ENCODE measurements around the gene PCNX2. TPM values are rescaled to one million over a fixed set of nuclear protein-coding genes. Genes with fewer than 3 reads are reported as not detected.

Gene PCNX2
- total RNA-seq, 1 donor, result 56.8 TPM

DNA sequence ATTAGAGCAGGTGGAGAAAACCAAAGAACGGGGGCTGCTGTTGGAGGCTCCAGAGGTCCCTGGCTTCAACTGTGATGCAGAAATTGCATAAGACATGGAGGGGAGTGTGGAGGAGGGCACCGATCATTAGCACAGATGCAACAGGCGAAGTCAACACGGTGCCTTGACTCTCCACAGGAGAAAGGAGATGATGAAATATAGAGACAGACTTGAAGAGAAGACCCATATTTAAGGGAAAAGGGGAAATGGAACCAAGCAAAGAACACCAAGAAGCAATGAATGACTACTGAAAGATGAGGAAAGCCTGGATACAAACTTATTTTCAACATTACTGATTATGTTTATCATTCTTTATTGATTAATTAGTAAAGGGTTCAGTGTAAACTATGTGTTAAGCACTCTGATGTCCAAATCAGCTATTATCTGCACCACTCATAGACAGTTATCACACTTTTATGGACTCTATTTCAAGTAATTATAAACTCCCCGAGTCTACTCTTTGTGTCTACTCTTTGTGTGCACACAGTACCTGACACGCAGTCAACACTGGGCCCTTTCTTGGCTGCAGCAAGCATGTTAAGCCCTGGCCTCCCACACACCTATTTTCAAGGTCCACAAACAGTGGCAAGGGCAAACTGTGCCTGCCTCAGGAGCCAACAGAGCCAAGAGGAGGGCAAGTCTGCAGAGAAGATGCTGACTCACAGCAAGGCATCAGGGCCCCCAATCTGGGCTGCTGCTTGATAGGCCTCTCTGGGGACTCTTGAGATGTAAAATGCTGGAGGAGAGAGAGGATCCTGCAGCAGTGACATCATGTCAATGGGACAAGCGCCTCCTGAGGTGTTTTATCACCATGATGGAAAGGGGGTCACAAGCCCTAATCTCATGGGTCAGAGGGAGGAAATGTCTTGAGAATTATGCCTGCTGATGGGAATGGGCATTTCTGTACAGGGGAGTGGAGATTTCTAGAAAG is 17.6 kb downstream of the PCNX2 start:
- Histone ChIP-seq H4K20me1 (ENCODE audit: insufficient read depth, low read length) (peaks cover 17% of the 10 kb centered on the region), H3K4me1 (ENCODE audit: insufficient read depth, low read length) (peaks cover 7% of the 10 kb centered on the region), H3K36me3 (ENCODE audit: insufficient read depth, low read length) (no peaks in the 10 kb centered on the region), H3K4me2 (ENCODE audit: insufficient read depth, low read length) (no peak overlapping the region), H3K27me3 (ENCODE audit: insufficient read depth, low read length) (no peaks in the 10 kb centered on the region), H2AFZ (ENCODE audit: low read length) (no peak overlapping the region), H3K79me2 (ENCODE audit: insufficient read depth, low read length) (peaks cover 6% of the 10 kb centered on the region), H3K4me3 (ENCODE audit: insufficient read depth, low read length) (no peak overlapping the region), H3K9me3 (ENCODE audit: low read depth, low read length) (no peaks in the 10 kb centered on the region), H3K27ac (ENCODE audit: low read depth, low read length) (no peak overlapping the region)
- no peak for TF ChIP-seq CTCF (IDR thresholded peaks at IDR 0.05; ENCODE audit: extremely low read depth, low read depth, low read length)
- DNase-seq (ENCODE audit: insufficient read length, low spot score, missing footprints), result no peak

GRCh38 chr1:233269656-233270055 is 25.9 kb downstream of the PCNX2 start:
- Histone ChIP-seq H3K36me3 (ENCODE audit: insufficient read depth, low read length) (no peaks in the 10 kb centered on the region), H3K27ac (ENCODE audit: low read depth, low read length) (no peak overlapping the region), H3K4me1 (ENCODE audit: insufficient read depth, low read length) (peaks cover 8% of the 10 kb centered on the region), H3K27me3 (ENCODE audit: insufficient read depth, low read length) (no peaks in the 10 kb centered on the region), H2AFZ (ENCODE audit: low read length) (no peak overlapping the region), H4K20me1 (ENCODE audit: insufficient read depth, low read length) (peaks cover 9% of the 10 kb centered on the region), H3K4me3 (ENCODE audit: insufficient read depth, low read length) (no peak overlapping the region), H3K4me2 (ENCODE audit: insufficient read depth, low read length) (no peak overlapping the region), H3K9me3 (ENCODE audit: low read depth, low read length) (no peaks in the 10 kb centered on the region), H3K79me2 (ENCODE audit: insufficient read depth, low read length) (peaks cover 3% of the 10 kb centered on the region)
- no peak for DNase-seq (ENCODE audit: insufficient read length, low spot score, missing footprints)
- no peak for TF ChIP-seq CTCF (IDR thresholded peaks at IDR 0.05; ENCODE audit: extremely low read depth, low read depth, low read length)

- no peak overlapping the region for H3K4me3 ChIP-seq (ENCODE audit: insufficient read depth, low read length)
- H3K27me3 ChIP-seq (ENCODE audit: insufficient read depth, low read length), result no peaks in the 10 kb centered on the region
- H3K27ac ChIP-seq (ENCODE audit: low read depth, low read length), result no peak overlapping the region
- no peak for DNase-seq (ENCODE audit: insufficient read length, low spot score, missing footprints)
- peaks cover 5% of the 10 kb centered on the region for H4K20me1 ChIP-seq (ENCODE audit: insufficient read depth, low read length)
- H3K4me2 ChIP-seq (ENCODE audit: insufficient read depth, low read length), result no peak overlapping the region
- H2AFZ ChIP-seq (ENCODE audit: low read length), result no peak overlapping the region
- H3K4me1 ChIP-seq (ENCODE audit: insufficient read depth, low read length), result peaks cover 8% of the 10 kb centered on the region
- no peak for TF ChIP-seq CTCF (IDR thresholded peaks at IDR 0.05; ENCODE audit: extremely low read depth, low read depth, low read length)
- H3K79me2 ChIP-seq (ENCODE audit: insufficient read depth, low read length), result no peaks in the 10 kb centered on the region
- no peaks in the 10 kb centered on the region for H3K36me3 ChIP-seq (ENCODE audit: insufficient read depth, low read length)
- H3K9me3 ChIP-seq (ENCODE audit: low read depth, low read length), result no peaks in the 10 kb centered on the region
Observed at GRCh38 chr1:233268389-233269022, 27.0 kb downstream of the PCNX2 start.

DNA sequence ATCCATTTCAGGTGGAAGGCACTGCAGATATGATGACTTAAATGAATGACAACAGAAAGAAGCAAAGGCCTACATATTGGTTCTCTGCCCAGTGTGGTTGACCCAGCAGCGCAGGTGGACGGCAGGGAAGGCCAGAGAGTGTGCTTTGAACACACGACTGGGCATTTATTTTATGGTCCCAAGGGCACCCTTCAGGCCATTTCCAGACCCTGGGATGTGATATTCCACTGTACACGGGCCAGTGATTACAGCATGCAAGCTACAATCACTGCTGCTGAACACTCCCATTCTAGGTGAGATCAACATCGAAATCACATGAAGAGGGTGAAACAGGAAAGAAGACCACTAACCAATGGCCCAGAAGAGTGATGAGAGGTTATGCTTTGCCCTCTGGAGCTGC is 33.8 kb downstream of the PCNX2 start:
- DNase-seq (ENCODE audit: insufficient read length, low spot score, missing footprints), result no peak
- Histone ChIP-seq H3K4me1 (ENCODE audit: insufficient read depth, low read length) (no peaks in the 10 kb centered on the region), H3K27me3 (ENCODE audit: insufficient read depth, low read length) (no peaks in the 10 kb centered on the region), H3K9me3 (ENCODE audit: low read depth, low read length) (no peaks in the 10 kb centered on the region), H3K27ac (ENCODE audit: low read depth, low read length) (no peak overlapping the region), H4K20me1 (ENCODE audit: insufficient read depth, low read length) (no peaks in the 10 kb centered on the region), H3K4me3 (ENCODE audit: insufficient read depth, low read length) (no peak overlapping the region), H3K36me3 (ENCODE audit: insufficient read depth, low read length) (peaks cover 17% of the 10 kb centered on the region), H3K79me2 (ENCODE audit: insufficient read depth, low read length) (no peaks in the 10 kb centered on the region), H3K4me2 (ENCODE audit: insufficient read depth, low read length) (no peak overlapping the region), H2AFZ (ENCODE audit: low read length) (no peak overlapping the region)
- no peak for TF ChIP-seq CTCF (IDR thresholded peaks at IDR 0.05; ENCODE audit: extremely low read depth, low read depth, low read length)
